GM20000 (cell line): ENCODE results near the gene USP13.

Experiments used
- DNase-seq: peaks from one replicate; pipeline ENCODE4 v3.0.0; 2012; ENCODE audit warnings: low spot score
- CTCF ChIP-seq: IDR thresholded peaks from 2 replicates; pipeline ENCODE4 v1.5.1; 2012; ENCODE audit warnings: mild to moderate bottlenecking, control low read depth; ENCODE audit errors: extremely low read depth, missing control alignments

Gene USP13

DNA sequence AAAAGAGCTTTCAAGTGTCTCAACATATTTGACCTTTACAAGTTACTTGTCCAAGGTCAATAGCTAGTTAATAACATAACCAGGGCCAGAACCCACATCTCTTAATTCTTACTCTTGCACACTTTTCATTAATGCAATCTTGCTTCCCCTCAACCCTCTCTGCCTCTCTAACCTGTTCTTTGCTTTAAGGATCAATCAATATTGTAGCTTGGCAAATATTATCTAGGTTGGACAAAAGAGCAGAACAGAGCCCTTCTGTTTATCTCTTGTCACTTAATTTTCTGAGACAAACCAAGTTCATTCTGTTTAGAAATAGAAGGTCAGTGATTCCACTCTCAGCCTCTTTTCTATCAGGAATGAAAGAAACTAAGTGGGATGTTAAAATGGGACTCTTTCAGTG, 180.5 kb downstream of the USP13 start:
- no peak for TF ChIP-seq CTCF

DNA sequence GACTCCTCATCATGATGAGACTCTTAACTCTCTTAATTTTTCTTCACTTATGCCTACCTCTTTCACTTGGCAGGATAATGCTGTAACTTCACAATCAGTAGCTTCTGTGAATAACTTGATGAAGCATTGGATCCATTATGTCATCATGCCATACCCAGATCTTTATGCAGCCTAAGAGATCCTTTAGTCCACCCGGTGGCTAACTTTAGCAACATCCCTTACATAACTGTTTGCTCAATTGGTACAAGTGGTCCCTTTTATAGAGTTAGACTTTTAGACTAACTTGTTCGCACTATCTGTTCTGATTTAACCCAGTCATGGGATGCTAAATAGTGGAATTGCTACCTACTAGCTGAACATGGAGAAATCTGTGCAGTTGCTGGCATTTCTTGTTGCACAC, 184.5 kb downstream of the USP13 start:
- TF ChIP-seq CTCF, result no peak
- no peak for DNase-seq

More for the DNA sequence above, 180.5 kb downstream of the USP13 start:
- no peak for DNase-seq
